HG03139 (cell line): ENCODE measurements around the gene SLC25A31.
A peak's percentile ranks its signal among the peaks of the same experiment; 100 is the strongest.

ENCODE experiments used
- ATAC-seq: cut with Tn5 transposase; IDR thresholded peaks from one replicate; pipeline ENCODE4 v1.9.1; 2021; ENCODE audit not compliant: unreplicated experiment

Gene SLC25A31

GRCh38 chr4:127730142-127730913 is at the start of gene SLC25A31:
Gene SLC25A31 (plus strand): TSS chr4:127730400. CDS start chr4:127730546, 146 bp downstream.
- no peak for ATAC-seq

GRCh38 chr4:127685292-127685691 is 44.9 kb upstream of the SLC25A31 start:
- no peak for ATAC-seq

- ATAC-seq = no peak
Observed at GRCh38 chr4:127686658-127687057, 43.5 kb upstream of the SLC25A31 start.

GRCh38 chr4:127687580-127687979 is 42.6 kb upstream of the SLC25A31 start:
- ATAC-seq = no peak

- ATAC-seq = peak; percentile 100
Observed at GRCh38 chr4:127698789-127699200, 31.4 kb upstream of the SLC25A31 start.

GRCh38 chr4:127708985-127709384 is 21.2 kb upstream of the SLC25A31 start:
- ATAC-seq = no peak

GRCh38 chr4:127709456-127709855 is 20.7 kb upstream of the SLC25A31 start:
- ATAC-seq = no peak

- no peak for ATAC-seq
Observed at GRCh38 chr4:127731406-127731805, 1.2 kb downstream of the SLC25A31 start.

GRCh38 chr4:127732623-127733328 is 2.6 kb downstream of the SLC25A31 start:
- peak; percentile 65 for ATAC-seq

- ATAC-seq = no peak
Observed at GRCh38 chr4:127734976-127735375, 4.8 kb downstream of the SLC25A31 start.

- ATAC-seq = no peak
Observed at GRCh38 chr4:127737295-127737694, 7.1 kb downstream of the SLC25A31 start.

- ATAC-seq = no peak
Observed at GRCh38 chr4:127741247-127741646, 11.0 kb downstream of the SLC25A31 start.

GRCh38 chr4:127747883-127748282 is 17.7 kb downstream of the SLC25A31 start:
- no peak for ATAC-seq

GRCh38 chr4:127748957-127749356 is 18.8 kb downstream of the SLC25A31 start:
- ATAC-seq = no peak

- ATAC-seq = no peak
Observed at GRCh38 chr4:127756906-127757305, 26.7 kb downstream of the SLC25A31 start.

- peak; percentile 79 for ATAC-seq
Observed at GRCh38 chr4:127759228-127759820, 29.1 kb downstream of the SLC25A31 start.

- no peak for ATAC-seq
Observed at GRCh38 chr4:127759893-127760292, 29.7 kb downstream of the SLC25A31 start.

GRCh38 chr4:127771535-127772275 is 41.5 kb downstream of the SLC25A31 start:
- ATAC-seq = no peak

- ATAC-seq = no peak
Observed at GRCh38 chr4:127772769-127773671, 42.8 kb downstream of the SLC25A31 start.

GRCh38 chr4:127775843-127776242 is 45.6 kb downstream of the SLC25A31 start:
- no peak for ATAC-seq
